ENCODE measurements around the gene ANKH.

DNA sequence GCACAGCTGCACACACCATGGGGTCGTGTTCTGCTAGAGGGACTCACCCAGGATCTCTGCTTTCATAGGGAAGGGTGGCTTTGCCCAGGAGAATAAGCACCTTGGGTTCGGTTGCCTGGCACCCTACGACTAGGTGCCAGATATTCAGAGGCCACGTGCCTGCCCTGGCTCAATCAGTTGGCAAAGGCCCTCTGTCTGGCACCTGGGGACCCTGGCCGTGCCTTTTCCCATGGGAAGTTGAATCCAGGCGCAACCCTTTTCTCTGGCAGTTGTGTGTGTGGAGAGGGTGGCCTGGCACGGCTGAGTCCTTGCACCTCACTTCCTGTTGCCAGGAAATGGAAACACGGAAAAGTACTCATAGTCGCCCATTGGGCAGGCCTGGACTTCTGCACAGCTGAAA is 10.2 kb upstream of the ANKH start:
- TF ChIP-seq, protein P1, sequence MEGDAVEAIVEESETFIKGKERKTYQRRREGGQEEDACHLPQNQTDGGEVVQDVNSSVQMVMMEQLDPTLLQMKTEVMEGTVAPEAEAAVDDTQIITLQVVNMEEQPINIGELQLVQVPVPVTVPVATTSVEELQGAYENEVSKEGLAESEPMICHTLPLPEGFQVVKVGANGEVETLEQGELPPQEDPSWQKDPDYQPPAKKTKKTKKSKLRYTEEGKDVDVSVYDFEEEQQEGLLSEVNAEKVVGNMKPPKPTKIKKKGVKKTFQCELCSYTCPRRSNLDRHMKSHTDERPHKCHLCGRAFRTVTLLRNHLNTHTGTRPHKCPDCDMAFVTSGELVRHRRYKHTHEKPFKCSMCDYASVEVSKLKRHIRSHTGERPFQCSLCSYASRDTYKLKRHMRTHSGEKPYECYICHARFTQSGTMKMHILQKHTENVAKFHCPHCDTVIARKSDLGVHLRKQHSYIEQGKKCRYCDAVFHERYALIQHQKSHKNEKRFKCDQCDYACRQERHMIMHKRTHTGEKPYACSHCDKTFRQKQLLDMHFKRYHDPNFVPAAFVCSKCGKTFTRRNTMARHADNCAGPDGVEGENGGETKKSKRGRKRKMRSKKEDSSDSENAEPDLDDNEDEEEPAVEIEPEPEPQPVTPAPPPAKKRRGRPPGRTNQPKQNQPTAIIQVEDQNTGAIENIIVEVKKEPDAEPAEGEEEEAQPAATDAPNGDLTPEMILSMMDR (IDR thresholded peaks at IDR 0.05): no peak
- no peak for TF ChIP-seq EZH2 (IDR thresholded peaks at IDR 0.05)

Data from neural progenitor cell (in vitro differentiated cells).